HepG2 (cell line): ENCODE results near the gene IZUMO4. TPM values are rescaled to one million over a fixed set of nuclear protein-coding genes. Genes with fewer than 3 reads are reported as not detected.

ENCODE experiments used
- KAT8 ChIP-seq: IDR thresholded peaks from 2 replicates; pipeline ENCODE4 v1.6.1; 2016; ENCODE audit warnings: missing genetic modification reagents, missing compliant biosample characterization
- MIER3 ChIP-seq: IDR thresholded peaks from 2 replicates; pipeline ENCODE4 v1.6.1; 2016; ENCODE audit warnings: missing compliant biosample characterization, borderline replicate concordance
- NONO ChIP-seq, 2 experiments: fragments of 450-650 bp in 1 of 2; sonication (generic) in 1 of 2; formaldehyde crosslinking in 1 of 2; IDR thresholded peaks in 1 of 2; conservative IDR thresholded peaks in 1 of 2; 2 replicates each; pipeline versions ENCODE4 v1.6.1 to v1.8.0; 2017 to 2022; ENCODE audit warnings: mild to moderate bottlenecking in 1 of 2, missing genetic modification reagents in 1 of 2, moderate library complexity in 1 of 2
- NR3C1 ChIP-seq: sonication (generic); formaldehyde crosslinking; IDR thresholded peaks from 2 replicates; pipeline ENCODE4 v1.4.0; 2020; ENCODE audit warnings: missing genetic modification reagents
- SKI ChIP-seq: fragments of 450-650 bp; IDR thresholded peaks from one replicate; pipeline ENCODE4 v1.6.1; 2018; ENCODE audit warnings: mild to moderate bottlenecking; ENCODE audit not compliant: partially characterized antibody
- TBX2 ChIP-seq: sonication (generic); formaldehyde crosslinking; IDR thresholded peaks from 2 replicates; pipeline ENCODE4 v1.5.0; 2020; ENCODE audit warnings: missing genetic modification reagents, mild to moderate bottlenecking, borderline replicate concordance
- ZNF20 ChIP-seq: sonication (generic); formaldehyde crosslinking; IDR thresholded peaks from 2 replicates; pipeline ENCODE4 v1.4.0; 2020; ENCODE audit warnings: mild to moderate bottlenecking, moderate library complexity, missing genetic modification reagents
- ZSCAN29 ChIP-seq: sonication (generic); formaldehyde crosslinking; conservative IDR thresholded peaks from 2 replicates; pipeline ENCODE4 v1.4.0; 2020; ENCODE audit warnings: mild to moderate bottlenecking, missing genetic modification reagents
- polyA plus RNA-seq, 8 experiments: library from polyadenylated mRNA; depleted of rRNA in 3 of 8; stranded (reverse) in 7 of 8; unstranded in 1 of 8; fragments of >200 nt; fragmentation: Illumina TruSeq in 4 of 8; extraction: Trizol in 4 of 8; gene quantifications; 2 replicates each; pipeline versions ENCODE4 v1.2.1 to v1.2.3, GENCODE V29; 2011 to 2016; ENCODE audit warnings: low read depth in 4 of 8, missing spikeins in 1 of 8, mixed read lengths in 1 of 8; ENCODE audit not compliant: insufficient read depth in 1 of 8
- total RNA-seq, 5 experiments: library from RNA; depleted of rRNA; stranded (reverse); fragments of >200 nt; fragmentation: Illumina TruSeq; extraction: Trizol; gene quantifications; 2 replicates each; pipeline ENCODE4 v1.2.3, GENCODE V29; 2016; ENCODE audit warnings: low read depth in 1 of 5
- TF ChIP-seq, protein P1 (sequence below): sonication (generic); formaldehyde crosslinking; IDR thresholded peaks from 2 replicates; pipeline ENCODE4 v1.4.0; 2020; ENCODE audit warnings: low read depth, mild to moderate bottlenecking, missing genetic modification reagents
- TF ChIP-seq, protein P2 (sequence below): sonication (generic); formaldehyde crosslinking; IDR thresholded peaks from 2 replicates; pipeline ENCODE4 v1.5.0; 2020; ENCODE audit warnings: mild to moderate bottlenecking, missing genetic modification reagents
- TF ChIP-seq, protein P3 (sequence below): sonication (generic); formaldehyde crosslinking; IDR thresholded peaks from 2 replicates; pipeline ENCODE4 v1.8.1; 2022; ENCODE audit warnings: mild to moderate bottlenecking, missing genetic modification reagents
- TF ChIP-seq, protein P4 (sequence below): sonication (generic); formaldehyde crosslinking; conservative IDR thresholded peaks from 2 replicates; pipeline ENCODE4 v1.4.0; 2020; ENCODE audit warnings: missing genetic modification reagents
- TF ChIP-seq, protein P5 (sequence below): sonication (generic); formaldehyde crosslinking; IDR thresholded peaks from 2 replicates; pipeline ENCODE4 v1.5.1; 2020; ENCODE audit warnings: missing genetic modification reagents, mild to moderate bottlenecking, borderline replicate concordance
- TF ChIP-seq, protein P6 (sequence below): sonication (generic); formaldehyde crosslinking; IDR thresholded peaks from 2 replicates; pipeline ENCODE4 v1.4.0; 2020; ENCODE audit warnings: mild to moderate bottlenecking, missing genetic modification reagents
- TF ChIP-seq, protein P7 (sequence below): sonication (generic); formaldehyde crosslinking; IDR thresholded peaks from 2 replicates; pipeline ENCODE4 v1.8.0; 2022; ENCODE audit warnings: mild to moderate bottlenecking, missing genetic modification reagents, moderate library complexity

Gene IZUMO4
- total and polyA plus RNA-seq, 2 of the 13 experiments (the other 11 are each of a cell fraction or from before 2014, with no cell fraction given), result 0.77 to 3.9 TPM

DNA sequence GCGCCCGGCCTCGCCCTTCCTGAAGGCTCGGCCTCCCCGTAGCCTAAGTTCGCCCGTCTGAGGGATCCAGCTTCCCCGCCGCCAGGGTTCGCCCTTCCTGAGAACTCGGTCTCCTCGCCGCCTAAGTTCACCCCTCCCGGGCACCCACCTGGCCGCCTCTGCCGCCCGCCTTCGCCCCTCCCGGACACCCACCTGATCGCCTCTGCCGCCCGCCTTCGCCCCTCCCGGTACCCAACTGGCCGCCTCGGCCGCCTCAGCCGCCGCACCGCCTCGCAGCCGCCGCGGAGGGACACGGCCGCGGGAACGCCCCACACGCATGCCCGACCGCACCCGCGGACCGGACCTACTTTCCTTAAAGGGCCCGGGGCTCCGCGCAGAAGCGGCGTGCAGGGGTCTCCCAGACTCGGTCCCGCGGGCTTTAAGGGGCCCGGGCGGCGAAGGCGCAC, 658 bp upstream of the IZUMO4 start, which contains the start of gene MOB3A (continued):
- TF ChIP-seq, protein P1, sequence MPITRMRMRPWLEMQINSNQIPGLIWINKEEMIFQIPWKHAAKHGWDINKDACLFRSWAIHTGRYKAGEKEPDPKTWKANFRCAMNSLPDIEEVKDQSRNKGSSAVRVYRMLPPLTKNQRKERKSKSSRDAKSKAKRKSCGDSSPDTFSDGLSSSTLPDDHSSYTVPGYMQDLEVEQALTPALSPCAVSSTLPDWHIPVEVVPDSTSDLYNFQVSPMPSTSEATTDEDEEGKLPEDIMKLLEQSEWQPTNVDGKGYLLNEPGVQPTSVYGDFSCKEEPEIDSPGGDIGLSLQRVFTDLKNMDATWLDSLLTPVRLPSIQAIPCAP (CRISPR knock-in tag), result no peak
- TF ChIP-seq SKI, result no peak
- TF ChIP-seq NONO (IDR thresholded peaks at IDR 0.05), result no peak
- peak; percentile 93 for TF ChIP-seq NONO (CRISPR knock-in tag; conservative IDR thresholded peaks at IDR 0.05)
- peak; percentile 61 for TF ChIP-seq ZSCAN29 (CRISPR knock-in tag)
- TF ChIP-seq, protein P2, sequence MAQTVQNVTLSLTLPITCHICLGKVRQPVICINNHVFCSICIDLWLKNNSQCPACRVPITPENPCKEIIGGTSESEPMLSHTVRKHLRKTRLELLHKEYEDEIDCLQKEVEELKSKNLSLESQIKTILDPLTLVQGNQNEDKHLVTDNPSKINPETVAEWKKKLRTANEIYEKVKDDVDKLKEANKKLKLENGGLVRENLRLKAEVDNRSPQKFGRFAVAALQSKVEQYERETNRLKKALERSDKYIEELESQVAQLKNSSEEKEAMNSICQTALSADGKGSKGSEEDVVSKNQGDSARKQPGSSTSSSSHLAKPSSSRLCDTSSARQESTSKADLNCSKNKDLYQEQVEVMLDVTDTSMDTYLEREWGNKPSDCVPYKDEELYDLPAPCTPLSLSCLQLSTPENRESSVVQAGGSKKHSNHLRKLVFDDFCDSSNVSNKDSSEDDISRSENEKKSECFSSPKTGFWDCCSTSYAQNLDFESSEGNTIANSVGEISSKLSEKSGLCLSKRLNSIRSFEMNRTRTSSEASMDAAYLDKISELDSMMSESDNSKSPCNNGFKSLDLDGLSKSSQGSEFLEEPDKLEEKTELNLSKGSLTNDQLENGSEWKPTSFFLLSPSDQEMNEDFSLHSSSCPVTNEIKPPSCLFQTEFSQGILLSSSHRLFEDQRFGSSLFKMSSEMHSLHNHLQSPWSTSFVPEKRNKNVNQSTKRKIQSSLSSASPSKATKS (CRISPR knock-in tag), result no peak
- TF ChIP-seq, protein P3, sequence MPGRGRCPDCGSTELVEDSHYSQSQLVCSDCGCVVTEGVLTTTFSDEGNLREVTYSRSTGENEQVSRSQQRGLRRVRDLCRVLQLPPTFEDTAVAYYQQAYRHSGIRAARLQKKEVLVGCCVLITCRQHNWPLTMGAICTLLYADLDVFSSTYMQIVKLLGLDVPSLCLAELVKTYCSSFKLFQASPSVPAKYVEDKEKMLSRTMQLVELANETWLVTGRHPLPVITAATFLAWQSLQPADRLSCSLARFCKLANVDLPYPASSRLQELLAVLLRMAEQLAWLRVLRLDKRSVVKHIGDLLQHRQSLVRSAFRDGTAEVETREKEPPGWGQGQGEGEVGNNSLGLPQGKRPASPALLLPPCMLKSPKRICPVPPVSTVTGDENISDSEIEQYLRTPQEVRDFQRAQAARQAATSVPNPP (CRISPR knock-in tag), result peak; percentile 83
- TF ChIP-seq, protein P4, sequence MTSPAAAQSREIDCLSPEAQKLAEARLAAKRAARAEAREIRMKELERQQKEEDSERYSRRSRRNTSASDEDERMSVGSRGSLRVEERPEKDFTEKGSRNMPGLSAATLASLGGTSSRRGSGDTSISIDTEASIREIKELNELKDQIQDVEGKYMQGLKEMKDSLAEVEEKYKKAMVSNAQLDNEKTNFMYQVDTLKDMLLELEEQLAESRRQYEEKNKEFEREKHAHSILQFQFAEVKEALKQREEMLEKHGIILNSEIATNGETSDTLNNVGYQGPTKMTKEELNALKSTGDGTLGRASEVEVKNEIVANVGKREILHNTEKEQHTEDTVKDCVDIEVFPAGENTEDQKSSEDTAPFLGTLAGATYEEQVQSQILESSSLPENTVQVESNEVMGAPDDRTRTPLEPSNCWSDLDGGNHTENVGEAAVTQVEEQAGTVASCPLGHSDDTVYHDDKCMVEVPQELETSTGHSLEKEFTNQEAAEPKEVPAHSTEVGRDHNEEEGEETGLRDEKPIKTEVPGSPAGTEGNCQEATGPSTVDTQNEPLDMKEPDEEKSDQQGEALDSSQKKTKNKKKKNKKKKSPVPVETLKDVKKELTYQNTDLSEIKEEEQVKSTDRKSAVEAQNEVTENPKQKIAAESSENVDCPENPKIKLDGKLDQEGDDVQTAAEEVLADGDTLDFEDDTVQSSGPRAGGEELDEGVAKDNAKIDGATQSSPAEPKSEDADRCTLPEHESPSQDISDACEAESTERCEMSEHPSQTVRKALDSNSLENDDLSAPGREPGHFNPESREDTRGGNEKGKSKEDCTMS (CRISPR knock-in tag), result no peak
- TF ChIP-seq TBX2 (CRISPR knock-in tag), result peak; percentile 79; the same call in 1 of the 2 replicates
- TF ChIP-seq MIER3, result no peak
- no peak for TF ChIP-seq ZNF20 (CRISPR knock-in tag)
- TF ChIP-seq, protein P5, sequence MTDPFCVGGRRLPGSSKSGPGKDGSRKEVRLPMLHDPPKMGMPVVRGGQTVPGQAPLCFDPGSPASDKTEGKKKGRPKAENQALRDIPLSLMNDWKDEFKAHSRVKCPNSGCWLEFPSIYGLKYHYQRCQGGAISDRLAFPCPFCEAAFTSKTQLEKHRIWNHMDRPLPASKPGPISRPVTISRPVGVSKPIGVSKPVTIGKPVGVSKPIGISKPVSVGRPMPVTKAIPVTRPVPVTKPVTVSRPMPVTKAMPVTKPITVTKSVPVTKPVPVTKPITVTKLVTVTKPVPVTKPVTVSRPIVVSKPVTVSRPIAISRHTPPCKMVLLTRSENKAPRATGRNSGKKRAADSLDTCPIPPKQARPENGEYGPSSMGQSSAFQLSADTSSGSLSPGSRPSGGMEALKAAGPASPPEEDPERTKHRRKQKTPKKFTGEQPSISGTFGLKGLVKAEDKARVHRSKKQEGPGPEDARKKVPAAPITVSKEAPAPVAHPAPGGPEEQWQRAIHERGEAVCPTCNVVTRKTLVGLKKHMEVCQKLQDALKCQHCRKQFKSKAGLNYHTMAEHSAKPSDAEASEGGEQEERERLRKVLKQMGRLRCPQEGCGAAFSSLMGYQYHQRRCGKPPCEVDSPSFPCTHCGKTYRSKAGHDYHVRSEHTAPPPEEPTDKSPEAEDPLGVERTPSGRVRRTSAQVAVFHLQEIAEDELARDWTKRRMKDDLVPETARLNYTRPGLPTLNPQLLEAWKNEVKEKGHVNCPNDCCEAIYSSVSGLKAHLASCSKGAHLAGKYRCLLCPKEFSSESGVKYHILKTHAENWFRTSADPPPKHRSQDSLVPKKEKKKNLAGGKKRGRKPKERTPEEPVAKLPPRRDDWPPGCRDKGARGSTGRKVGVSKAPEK (CRISPR knock-in tag), result no peak
- peak; percentile 72 for TF ChIP-seq KAT8 (CRISPR knock-in tag)
- no peak for TF ChIP-seq NR3C1 (CRISPR knock-in tag)
- TF ChIP-seq, protein P6, sequence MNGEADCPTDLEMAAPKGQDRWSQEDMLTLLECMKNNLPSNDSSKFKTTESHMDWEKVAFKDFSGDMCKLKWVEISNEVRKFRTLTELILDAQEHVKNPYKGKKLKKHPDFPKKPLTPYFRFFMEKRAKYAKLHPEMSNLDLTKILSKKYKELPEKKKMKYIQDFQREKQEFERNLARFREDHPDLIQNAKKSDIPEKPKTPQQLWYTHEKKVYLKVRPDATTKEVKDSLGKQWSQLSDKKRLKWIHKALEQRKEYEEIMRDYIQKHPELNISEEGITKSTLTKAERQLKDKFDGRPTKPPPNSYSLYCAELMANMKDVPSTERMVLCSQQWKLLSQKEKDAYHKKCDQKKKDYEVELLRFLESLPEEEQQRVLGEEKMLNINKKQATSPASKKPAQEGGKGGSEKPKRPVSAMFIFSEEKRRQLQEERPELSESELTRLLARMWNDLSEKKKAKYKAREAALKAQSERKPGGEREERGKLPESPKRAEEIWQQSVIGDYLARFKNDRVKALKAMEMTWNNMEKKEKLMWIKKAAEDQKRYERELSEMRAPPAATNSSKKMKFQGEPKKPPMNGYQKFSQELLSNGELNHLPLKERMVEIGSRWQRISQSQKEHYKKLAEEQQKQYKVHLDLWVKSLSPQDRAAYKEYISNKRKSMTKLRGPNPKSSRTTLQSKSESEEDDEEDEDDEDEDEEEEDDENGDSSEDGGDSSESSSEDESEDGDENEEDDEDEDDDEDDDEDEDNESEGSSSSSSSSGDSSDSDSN, result peak; percentile 83
- TF ChIP-seq, protein P7, sequence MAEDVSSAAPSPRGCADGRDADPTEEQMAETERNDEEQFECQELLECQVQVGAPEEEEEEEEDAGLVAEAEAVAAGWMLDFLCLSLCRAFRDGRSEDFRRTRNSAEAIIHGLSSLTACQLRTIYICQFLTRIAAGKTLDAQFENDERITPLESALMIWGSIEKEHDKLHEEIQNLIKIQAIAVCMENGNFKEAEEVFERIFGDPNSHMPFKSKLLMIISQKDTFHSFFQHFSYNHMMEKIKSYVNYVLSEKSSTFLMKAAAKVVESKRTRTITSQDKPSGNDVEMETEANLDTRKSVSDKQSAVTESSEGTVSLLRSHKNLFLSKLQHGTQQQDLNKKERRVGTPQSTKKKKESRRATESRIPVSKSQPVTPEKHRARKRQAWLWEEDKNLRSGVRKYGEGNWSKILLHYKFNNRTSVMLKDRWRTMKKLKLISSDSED (CRISPR knock-in tag), result no peak
